ENCODE measurements around the gene PRKCZ.

DNA sequence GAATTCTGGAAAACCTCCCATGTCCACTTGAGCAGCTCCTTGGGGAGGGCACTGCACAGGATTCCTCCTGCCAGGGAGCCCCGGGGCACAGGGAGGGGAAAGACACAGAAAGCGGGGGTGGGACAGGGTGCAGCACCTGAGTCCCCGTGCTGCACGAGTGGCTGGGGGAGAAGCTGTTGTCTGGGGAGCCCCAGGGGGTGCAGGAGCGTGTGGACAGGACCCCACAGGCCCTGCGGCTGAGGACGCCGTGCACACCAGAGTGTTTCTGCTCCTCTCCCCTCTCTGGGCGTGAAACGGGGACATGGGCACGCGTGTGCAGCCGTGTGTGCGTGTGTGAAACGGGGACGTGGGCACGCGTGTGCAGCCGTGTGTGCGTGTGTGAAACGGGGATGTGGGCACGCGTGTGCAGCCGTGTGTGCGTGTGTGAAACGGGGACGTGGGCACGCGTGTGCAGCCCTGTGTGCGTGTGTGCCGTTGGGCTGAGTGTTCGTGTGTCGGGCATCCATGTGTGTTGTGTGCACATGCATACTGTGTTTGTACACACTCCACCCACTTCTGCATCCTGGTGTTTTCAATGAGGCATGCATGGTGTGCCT is 122.4 kb downstream of the PRKCZ start:
- TF ChIP-seq, protein P1, sequence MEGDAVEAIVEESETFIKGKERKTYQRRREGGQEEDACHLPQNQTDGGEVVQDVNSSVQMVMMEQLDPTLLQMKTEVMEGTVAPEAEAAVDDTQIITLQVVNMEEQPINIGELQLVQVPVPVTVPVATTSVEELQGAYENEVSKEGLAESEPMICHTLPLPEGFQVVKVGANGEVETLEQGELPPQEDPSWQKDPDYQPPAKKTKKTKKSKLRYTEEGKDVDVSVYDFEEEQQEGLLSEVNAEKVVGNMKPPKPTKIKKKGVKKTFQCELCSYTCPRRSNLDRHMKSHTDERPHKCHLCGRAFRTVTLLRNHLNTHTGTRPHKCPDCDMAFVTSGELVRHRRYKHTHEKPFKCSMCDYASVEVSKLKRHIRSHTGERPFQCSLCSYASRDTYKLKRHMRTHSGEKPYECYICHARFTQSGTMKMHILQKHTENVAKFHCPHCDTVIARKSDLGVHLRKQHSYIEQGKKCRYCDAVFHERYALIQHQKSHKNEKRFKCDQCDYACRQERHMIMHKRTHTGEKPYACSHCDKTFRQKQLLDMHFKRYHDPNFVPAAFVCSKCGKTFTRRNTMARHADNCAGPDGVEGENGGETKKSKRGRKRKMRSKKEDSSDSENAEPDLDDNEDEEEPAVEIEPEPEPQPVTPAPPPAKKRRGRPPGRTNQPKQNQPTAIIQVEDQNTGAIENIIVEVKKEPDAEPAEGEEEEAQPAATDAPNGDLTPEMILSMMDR (IDR thresholded peaks at IDR 0.05), result no peak
- no peak for TF ChIP-seq ZFX (IDR thresholded peaks at IDR 0.05; ENCODE audit: borderline replicate concordance)
